ENCODE data around the gene ROBO3.

Gene ROBO3

GRCh38 chr11:124865181-124865901, at the start of gene ROBO3:
Gene ROBO3, plus strand, starts transcription at chr11:124865432. Its CDS starts 146 bp downstream, at chr11:124865578.
- no peak for DNase-seq

- DNase-seq = no peak
Observed at GRCh38 chr11:124817036-124817435, 48.2 kb upstream of the ROBO3 start.

GRCh38 chr11:124821995-124822730, 43.1 kb upstream of the ROBO3 start:
- no peak for DNase-seq

GRCh38 chr11:124823512-124824376, 41.5 kb upstream of the ROBO3 start:
- DNase-seq = no peak

GRCh38 chr11:124825876-124826275, 39.4 kb upstream of the ROBO3 start:
- no peak for DNase-seq

- no peak for DNase-seq
Observed at GRCh38 chr11:124829986-124830385, 35.2 kb upstream of the ROBO3 start.

- DNase-seq = no peak
Observed at GRCh38 chr11:124830749-124831148, 34.5 kb upstream of the ROBO3 start.

GRCh38 chr11:124831897-124832296, 33.3 kb upstream of the ROBO3 start:
- DNase-seq = no peak

GRCh38 chr11:124832571-124832970, 32.7 kb upstream of the ROBO3 start:
- no peak for DNase-seq

- no peak for DNase-seq
Observed at GRCh38 chr11:124834526-124835180, 30.6 kb upstream of the ROBO3 start.

GRCh38 chr11:124835918-124836317, 29.3 kb upstream of the ROBO3 start:
- no peak for DNase-seq

GRCh38 chr11:124837491-124837856, 27.8 kb upstream of the ROBO3 start:
- peak; percentile 19 for DNase-seq

GRCh38 chr11:124838805-124839127, 26.5 kb upstream of the ROBO3 start:
- DNase-seq = no peak

GRCh38 chr11:124839128-124839971, 25.9 kb upstream of the ROBO3 start:
- DNase-seq = no peak

- DNase-seq = no peak
Observed at GRCh38 chr11:124839972-124840621, 25.1 kb upstream of the ROBO3 start.

GRCh38 chr11:124840666-124841065, 24.6 kb upstream of the ROBO3 start:
- DNase-seq = no peak

GRCh38 chr11:124841201-124841600, 24.0 kb upstream of the ROBO3 start:
- DNase-seq = no peak

- no peak for DNase-seq
Observed at GRCh38 chr11:124841840-124842239, 23.4 kb upstream of the ROBO3 start.

GRCh38 chr11:124842305-124842704, 22.9 kb upstream of the ROBO3 start:
- DNase-seq = no peak

GRCh38 chr11:124843616-124843910, 21.7 kb upstream of the ROBO3 start:
- no peak for DNase-seq

- DNase-seq = no peak
Observed at GRCh38 chr11:124844664-124845079, 20.6 kb upstream of the ROBO3 start.

Data from CD4-positive, alpha-beta T cell treated with Interleukin-10 for 1 hour (primary cell).